Measurements from ENCODE around the gene CD37. TPM values are rescaled to one million over a fixed set of nuclear protein-coding genes. Genes with fewer than 3 reads are reported as not detected.
"Not testable (repeated sequence)": the region's sequence is repeated elsewhere in the genome, so short reads cannot be mapped to it uniquely, and the experiment has no call there.

CD37 gene
- total RNA-seq, 1 donor from 2014 or later: not detected

GRCh38 chr19:49309087-49309486 lies 26.1 kb upstream of the CD37 start:
- Mint-ChIP-seq H3K4me1 (ENCODE audit: unreplicated experiment) (no peaks in the 10 kb centered on the region), H3K27me3 (ENCODE audit: unreplicated experiment) (no peaks in the 10 kb centered on the region), H3K36me3 (ENCODE audit: unreplicated experiment) (peaks cover 26% of the 10 kb centered on the region), H3K9me3 (ENCODE audit: unreplicated experiment) (no peaks in the 10 kb centered on the region), H3K27ac (ENCODE audit: unreplicated experiment) (no peak overlapping the region), H3K4me3 (ENCODE audit: unreplicated experiment) (no peak overlapping the region)
- DNase-seq (ENCODE audit: extremely low spot score, unreplicated experiment): no peak
- TF ChIP-seq, protein P1, sequence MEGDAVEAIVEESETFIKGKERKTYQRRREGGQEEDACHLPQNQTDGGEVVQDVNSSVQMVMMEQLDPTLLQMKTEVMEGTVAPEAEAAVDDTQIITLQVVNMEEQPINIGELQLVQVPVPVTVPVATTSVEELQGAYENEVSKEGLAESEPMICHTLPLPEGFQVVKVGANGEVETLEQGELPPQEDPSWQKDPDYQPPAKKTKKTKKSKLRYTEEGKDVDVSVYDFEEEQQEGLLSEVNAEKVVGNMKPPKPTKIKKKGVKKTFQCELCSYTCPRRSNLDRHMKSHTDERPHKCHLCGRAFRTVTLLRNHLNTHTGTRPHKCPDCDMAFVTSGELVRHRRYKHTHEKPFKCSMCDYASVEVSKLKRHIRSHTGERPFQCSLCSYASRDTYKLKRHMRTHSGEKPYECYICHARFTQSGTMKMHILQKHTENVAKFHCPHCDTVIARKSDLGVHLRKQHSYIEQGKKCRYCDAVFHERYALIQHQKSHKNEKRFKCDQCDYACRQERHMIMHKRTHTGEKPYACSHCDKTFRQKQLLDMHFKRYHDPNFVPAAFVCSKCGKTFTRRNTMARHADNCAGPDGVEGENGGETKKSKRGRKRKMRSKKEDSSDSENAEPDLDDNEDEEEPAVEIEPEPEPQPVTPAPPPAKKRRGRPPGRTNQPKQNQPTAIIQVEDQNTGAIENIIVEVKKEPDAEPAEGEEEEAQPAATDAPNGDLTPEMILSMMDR (IDR thresholded peaks at IDR 0.05): no peak

DNA sequence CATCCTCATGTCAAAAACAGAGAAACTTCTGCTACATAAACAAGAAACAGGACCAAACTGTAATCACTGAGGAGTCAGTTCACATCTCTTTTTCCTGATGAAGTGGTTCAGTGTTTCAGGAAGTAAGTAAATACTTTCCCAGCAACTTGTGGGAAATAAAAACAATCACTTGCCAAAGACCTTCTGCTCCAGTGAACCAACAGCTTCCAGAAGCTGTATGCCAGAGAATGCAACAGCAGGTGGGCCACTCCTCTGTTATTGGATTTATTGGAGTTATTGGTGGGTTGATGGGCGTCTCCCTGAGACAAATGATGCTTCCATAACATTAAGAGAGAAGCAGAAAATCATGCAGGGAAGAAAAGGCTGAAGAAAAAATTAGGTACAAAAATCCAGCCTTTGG lies 20.1 kb upstream of the CD37 start:
- Mint-ChIP-seq H3K4me1 (ENCODE audit: unreplicated experiment) (peaks cover 9% of the 10 kb centered on the region), H3K4me3 (ENCODE audit: unreplicated experiment) (no peak overlapping the region), H3K36me3 (ENCODE audit: unreplicated experiment) (peaks cover 47% of the 10 kb centered on the region), H3K27ac (ENCODE audit: unreplicated experiment) (no peak overlapping the region), H3K27me3 (ENCODE audit: unreplicated experiment) (no peaks in the 10 kb centered on the region), H3K9me3 (ENCODE audit: unreplicated experiment) (peaks cover 12% of the 10 kb centered on the region)
- peak; percentile 6 for DNase-seq (ENCODE audit: extremely low spot score, unreplicated experiment)
- TF ChIP-seq, protein P1 (IDR thresholded peaks at IDR 0.05): no peak

- no peak overlapping the region for H3K27ac Mint-ChIP-seq (ENCODE audit: unreplicated experiment)
- peaks cover 9% of the 10 kb centered on the region for H3K4me1 Mint-ChIP-seq (ENCODE audit: unreplicated experiment)
These were observed 18.9 kb upstream of the CD37 start for GRCh38 chr19:49316284-49316683.

DNA sequence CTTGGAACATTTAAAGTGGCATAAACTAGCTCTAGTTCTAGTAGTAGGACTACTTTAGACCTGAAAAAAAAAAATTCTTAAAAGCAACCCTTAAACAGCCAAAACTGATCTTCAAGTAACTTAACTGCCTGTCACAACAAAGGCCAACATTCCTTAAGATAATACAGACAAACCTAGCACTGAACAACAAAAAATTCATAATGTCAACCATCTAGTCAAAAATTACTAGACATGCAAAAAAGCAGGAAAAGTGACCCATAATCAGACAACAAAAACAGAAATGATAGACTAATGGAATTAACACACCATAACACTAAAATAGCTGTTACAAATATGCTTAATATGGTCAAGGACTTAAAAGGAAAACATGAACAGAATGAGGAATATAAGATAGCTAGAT lies 16.9 kb upstream of the CD37 start:
- no peaks in the 10 kb centered on the region for H3K27me3 Mint-ChIP-seq (ENCODE audit: unreplicated experiment)
- H3K4me1 Mint-ChIP-seq (ENCODE audit: unreplicated experiment): peaks cover 9% of the 10 kb centered on the region
- H3K4me3 Mint-ChIP-seq (ENCODE audit: unreplicated experiment): no peak overlapping the region
- H3K9me3 Mint-ChIP-seq (ENCODE audit: unreplicated experiment): peaks cover 21% of the 10 kb centered on the region
- H3K27ac Mint-ChIP-seq (ENCODE audit: unreplicated experiment): no peak overlapping the region
- TF ChIP-seq, protein P1 (IDR thresholded peaks at IDR 0.05): no peak
- no peak for DNase-seq (ENCODE audit: extremely low spot score, unreplicated experiment)
- H3K36me3 Mint-ChIP-seq (ENCODE audit: unreplicated experiment): peaks cover 50% of the 10 kb centered on the region

More at GRCh38 chr19:49316284-49316683, 18.9 kb upstream of the CD37 start:
- Mint-ChIP-seq H3K9me3 (ENCODE audit: unreplicated experiment) (peaks cover 19% of the 10 kb centered on the region), H3K4me3 (ENCODE audit: unreplicated experiment) (no peak overlapping the region), H3K27me3 (ENCODE audit: unreplicated experiment) (no peaks in the 10 kb centered on the region), H3K36me3 (ENCODE audit: unreplicated experiment) (peaks cover 45% of the 10 kb centered on the region)
- DNase-seq (ENCODE audit: extremely low spot score, unreplicated experiment): no peak
- TF ChIP-seq, protein P1 (IDR thresholded peaks at IDR 0.05): no peak

GRCh38 chr19:49324801-49325576 lies 10.2 kb upstream of the CD37 start, which contains the start of gene SLC6A16:
Gene SLC6A16, minus strand, starts transcription at chr19:49325191. Its CDS starts 13,844 bp downstream, at chr19:49311347.
- peak; percentile 78 for DNase-seq (ENCODE audit: extremely low spot score, unreplicated experiment)
- Mint-ChIP-seq H3K27ac (ENCODE audit: unreplicated experiment) (no peak within 1 kb of the TSS), H3K36me3 (ENCODE audit: unreplicated experiment) (peaks cover 28% of the 10 kb centered on the region), H3K27me3 (ENCODE audit: unreplicated experiment) (no peaks in the 10 kb centered on the region), H3K9me3 (ENCODE audit: unreplicated experiment) (peaks cover 12% of the 10 kb centered on the region), H3K4me1 (ENCODE audit: unreplicated experiment) (no peaks in the 10 kb centered on the region), H3K4me3 (ENCODE audit: unreplicated experiment) (no peak within 1 kb of the TSS)
- TF ChIP-seq, protein P1 (IDR thresholded peaks at IDR 0.05): no peak

- not testable (repeated sequence) for H3K4me3 Mint-ChIP-seq (ENCODE audit: unreplicated experiment); H3K27me3 Mint-ChIP-seq (ENCODE audit: unreplicated experiment); H3K27ac Mint-ChIP-seq (ENCODE audit: unreplicated experiment); H3K9me3 Mint-ChIP-seq (ENCODE audit: unreplicated experiment); H3K4me1 Mint-ChIP-seq (ENCODE audit: unreplicated experiment)
- peaks cover 25% of the 10 kb centered on the region for H3K36me3 Mint-ChIP-seq (ENCODE audit: unreplicated experiment)
- peak; percentile 62 for DNase-seq (ENCODE audit: extremely low spot score, unreplicated experiment)
These were observed 9.4 kb upstream of the CD37 start for GRCh38 chr19:49325756-49326155.

All from osteocyte (in vitro differentiated cells).